SU-DHL-6 (cell line): ENCODE results near the gene CD207.

ENCODE experiments used
- H2AFZ ChIP-seq: fragments of 200-600 bp; sonication (generic); 2 replicates; pipeline ENCODE4 v1.6.1; 2014; ENCODE audit warnings: low read depth, mild to moderate bottlenecking, moderate library complexity, mixed read lengths, antibody characterized with exemption, low read length; ENCODE audit not compliant: severe bottlenecking
- H3F3A ChIP-seq: fragments of 200-600 bp; shearing (Covaris generic); 2 replicates; pipeline ENCODE4 v1.6.0; 2016; ENCODE audit warnings: antibody characterized with exemption, mild to moderate bottlenecking; ENCODE audit not compliant: insufficient read depth
- H3K27ac ChIP-seq: fragments of 200-600 bp; sonication (generic); 2 replicates; pipeline ENCODE4 v1.5.1; 2016; ENCODE audit warnings: low read depth, mild to moderate bottlenecking, low read length, moderate library complexity, mixed read lengths
- H3K27me3 ChIP-seq: fragments of 200-600 bp; sonication (generic), shearing (Covaris generic); 2 replicates; pipeline ENCODE4 v1.6.0; 2014; ENCODE audit warnings: mild to moderate bottlenecking, low read length
- H3K36me3 ChIP-seq: fragments of 200-600 bp; sonication (generic); 2 replicates; pipeline ENCODE4 v1.6.1; 2014; ENCODE audit warnings: mild to moderate bottlenecking, low read length, mixed read lengths
- H3K4me2 ChIP-seq: fragments of 300-600, 200-600 bp; shearing (Covaris generic), sonication (generic); 2 replicates; pipeline ENCODE4 v1.6.0; 2014; ENCODE audit warnings: low read length, low read depth, mild to moderate bottlenecking; ENCODE audit not compliant: poor library complexity, severe bottlenecking
- H3K4me3 ChIP-seq: fragments of 200-600 bp; sonication (generic); 2 replicates; pipeline ENCODE4 v1.5.1; 2014; ENCODE audit warnings: antibody characterized with exemption, low read length, mild to moderate bottlenecking, mixed read lengths; ENCODE audit not compliant: insufficient read depth, poor library complexity, severe bottlenecking
- H3K79me2 ChIP-seq: fragments of 200-600 bp; sonication (generic); 2 replicates; pipeline ENCODE4 v1.6.1; 2014; ENCODE audit warnings: mild to moderate bottlenecking, low read length, moderate library complexity; ENCODE audit not compliant: insufficient read depth
- H3K9ac ChIP-seq: fragments of 200-600 bp; sonication (generic); 2 replicates; pipeline ENCODE4 v1.7.0; 2014; ENCODE audit warnings: mild to moderate bottlenecking, low read length
- H3K9me2 ChIP-seq: fragments of 200-600 bp; sonication (generic); replicated peaks from 2 replicates; pipeline ENCODE4 v1.6.1; 2014; ENCODE audit warnings: low read length; ENCODE audit not compliant: insufficient read depth
- H3K9me3 ChIP-seq: fragments of 200-600 bp; sonication (generic); 2 replicates; pipeline ENCODE4 v1.6.1; 2014; ENCODE audit warnings: low read length, mixed read lengths; ENCODE audit not compliant: insufficient read depth
- H4K20me1 ChIP-seq: fragments of 200-600 bp; sonication (generic); 2 replicates; pipeline ENCODE4 v1.6.1; 2014; ENCODE audit warnings: low read depth, mild to moderate bottlenecking, antibody characterized with exemption, low read length, moderate library complexity, mixed read lengths
- EZH2phosphoT487 ChIP-seq: fragments of 200-600 bp; sonication (generic), shearing (Covaris generic); conservative IDR thresholded peaks from 2 replicates; pipeline ENCODE4 v1.6.1; 2018; ENCODE audit warnings: mild to moderate bottlenecking, antibody characterized with exemption, low read length, moderate library complexity, mixed read lengths
- TF ChIP-seq, protein P1 (sequence below): fragments of 200-600 bp; sonication (generic); IDR thresholded peaks from one replicate; pipeline ENCODE4 v1.5.1; 2017; ENCODE audit warnings: antibody characterized with exemption, mild to moderate bottlenecking, low read length, moderate library complexity; ENCODE audit not compliant: insufficient read depth, poor library complexity, severe bottlenecking

The CD207 gene

GRCh38 chr2:70837980-70838925, 2.6 kb upstream of the CD207 start:
- 0 out of 2 replicates have a peak, but pooled peaks cover 3% of the 10 kb centered on the region for H3K27me3 ChIP-seq

GRCh38 chr2:70834881-70835280, 735 bp downstream of the CD207 start:
- H3K36me3 ChIP-seq: no peaks in the 10 kb centered on the region
- H3K9me2 ChIP-seq: no peaks in the 10 kb centered on the region
- no peaks in the 10 kb centered on the region for H3K27me3 ChIP-seq
- TF ChIP-seq, protein P1, sequence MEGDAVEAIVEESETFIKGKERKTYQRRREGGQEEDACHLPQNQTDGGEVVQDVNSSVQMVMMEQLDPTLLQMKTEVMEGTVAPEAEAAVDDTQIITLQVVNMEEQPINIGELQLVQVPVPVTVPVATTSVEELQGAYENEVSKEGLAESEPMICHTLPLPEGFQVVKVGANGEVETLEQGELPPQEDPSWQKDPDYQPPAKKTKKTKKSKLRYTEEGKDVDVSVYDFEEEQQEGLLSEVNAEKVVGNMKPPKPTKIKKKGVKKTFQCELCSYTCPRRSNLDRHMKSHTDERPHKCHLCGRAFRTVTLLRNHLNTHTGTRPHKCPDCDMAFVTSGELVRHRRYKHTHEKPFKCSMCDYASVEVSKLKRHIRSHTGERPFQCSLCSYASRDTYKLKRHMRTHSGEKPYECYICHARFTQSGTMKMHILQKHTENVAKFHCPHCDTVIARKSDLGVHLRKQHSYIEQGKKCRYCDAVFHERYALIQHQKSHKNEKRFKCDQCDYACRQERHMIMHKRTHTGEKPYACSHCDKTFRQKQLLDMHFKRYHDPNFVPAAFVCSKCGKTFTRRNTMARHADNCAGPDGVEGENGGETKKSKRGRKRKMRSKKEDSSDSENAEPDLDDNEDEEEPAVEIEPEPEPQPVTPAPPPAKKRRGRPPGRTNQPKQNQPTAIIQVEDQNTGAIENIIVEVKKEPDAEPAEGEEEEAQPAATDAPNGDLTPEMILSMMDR: no peak
- no peak for TF ChIP-seq EZH2phosphoT487
- H3F3A ChIP-seq: no peaks in the 10 kb centered on the region
- no peak overlapping the region for H3K4me2 ChIP-seq
- H3K9ac ChIP-seq: no peak overlapping the region
- no peaks in the 10 kb centered on the region for H4K20me1 ChIP-seq
- no peak overlapping the region for H3K4me3 ChIP-seq
- no peaks in the 10 kb centered on the region for H3K9me3 ChIP-seq
- H3K27ac ChIP-seq: no peak overlapping the region
- no peak overlapping the region for H2AFZ ChIP-seq
- H3K79me2 ChIP-seq: no peaks in the 10 kb centered on the region

More at GRCh38 chr2:70837980-70838925, 2.6 kb upstream of the CD207 start:
- Histone ChIP-seq H3K36me3 (no peaks in the 10 kb centered on the region), H4K20me1 (no peaks in the 10 kb centered on the region), H3F3A (no peaks in the 10 kb centered on the region), H3K9me2 (no peaks in the 10 kb centered on the region), H3K4me3 (no peak overlapping the region), H3K27ac (no peak overlapping the region), H3K9me3 (no peaks in the 10 kb centered on the region), H2AFZ (no peak overlapping the region), H3K79me2 (no peaks in the 10 kb centered on the region), H3K4me2 (no peak overlapping the region), H3K9ac (no peak overlapping the region)
- TF ChIP-seq, protein P1: no peak
- no peak for TF ChIP-seq EZH2phosphoT487

GRCh38 chr2:70834106-70834505, 1.5 kb downstream of the CD207 start:
- Histone ChIP-seq H3K36me3 (no peaks in the 10 kb centered on the region), H3K9me2 (no peaks in the 10 kb centered on the region), H3K9me3 (no peaks in the 10 kb centered on the region), H3K4me3 (no peak overlapping the region), H3K27ac (no peak overlapping the region), H3F3A (no peaks in the 10 kb centered on the region), H3K27me3 (no peaks in the 10 kb centered on the region), H2AFZ (no peak overlapping the region), H3K79me2 (no peaks in the 10 kb centered on the region), H4K20me1 (no peaks in the 10 kb centered on the region), H3K9ac (no peak overlapping the region), H3K4me2 (no peak overlapping the region)
- no peak for TF ChIP-seq EZH2phosphoT487
- TF ChIP-seq, protein P1: no peak
